Measurements from ENCODE around the gene GTF3C5.
A peak's percentile ranks its signal among the peaks of the same experiment; 100 is the strongest.

GTF3C5 gene

DNA sequence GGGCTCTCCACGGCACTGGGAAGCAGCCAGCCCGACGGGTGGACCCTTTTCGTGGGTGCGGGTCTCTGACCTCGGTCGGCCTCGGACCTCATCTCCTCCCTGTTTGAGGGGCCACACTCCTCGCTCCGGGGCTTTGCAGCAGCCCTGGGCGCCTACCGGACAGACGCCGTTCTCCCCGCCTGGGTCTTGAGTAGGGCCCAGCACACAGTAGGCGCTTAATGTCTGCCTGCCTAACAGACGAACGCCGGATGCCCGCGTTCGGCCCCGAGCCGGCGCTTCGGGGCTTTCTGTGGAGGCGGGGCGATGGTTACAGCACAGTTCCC lies 842 bp upstream of the GTF3C5 start:
- TF ChIP-seq, protein P1, sequence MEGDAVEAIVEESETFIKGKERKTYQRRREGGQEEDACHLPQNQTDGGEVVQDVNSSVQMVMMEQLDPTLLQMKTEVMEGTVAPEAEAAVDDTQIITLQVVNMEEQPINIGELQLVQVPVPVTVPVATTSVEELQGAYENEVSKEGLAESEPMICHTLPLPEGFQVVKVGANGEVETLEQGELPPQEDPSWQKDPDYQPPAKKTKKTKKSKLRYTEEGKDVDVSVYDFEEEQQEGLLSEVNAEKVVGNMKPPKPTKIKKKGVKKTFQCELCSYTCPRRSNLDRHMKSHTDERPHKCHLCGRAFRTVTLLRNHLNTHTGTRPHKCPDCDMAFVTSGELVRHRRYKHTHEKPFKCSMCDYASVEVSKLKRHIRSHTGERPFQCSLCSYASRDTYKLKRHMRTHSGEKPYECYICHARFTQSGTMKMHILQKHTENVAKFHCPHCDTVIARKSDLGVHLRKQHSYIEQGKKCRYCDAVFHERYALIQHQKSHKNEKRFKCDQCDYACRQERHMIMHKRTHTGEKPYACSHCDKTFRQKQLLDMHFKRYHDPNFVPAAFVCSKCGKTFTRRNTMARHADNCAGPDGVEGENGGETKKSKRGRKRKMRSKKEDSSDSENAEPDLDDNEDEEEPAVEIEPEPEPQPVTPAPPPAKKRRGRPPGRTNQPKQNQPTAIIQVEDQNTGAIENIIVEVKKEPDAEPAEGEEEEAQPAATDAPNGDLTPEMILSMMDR (IDR thresholded peaks at IDR 0.05; ENCODE audit: low read depth, low read length, missing control alignments): no peak
- no peak for DNase-seq (ENCODE audit: low read depth)
- peak overlapping the region; percentile 55 for H3K4me3 ChIP-seq (ENCODE audit: low read depth, low read length)
- in situ Hi-C loops (cut with HindIII; ENCODE audit: low sequenced_read_pairs): no loop called here

DNA sequence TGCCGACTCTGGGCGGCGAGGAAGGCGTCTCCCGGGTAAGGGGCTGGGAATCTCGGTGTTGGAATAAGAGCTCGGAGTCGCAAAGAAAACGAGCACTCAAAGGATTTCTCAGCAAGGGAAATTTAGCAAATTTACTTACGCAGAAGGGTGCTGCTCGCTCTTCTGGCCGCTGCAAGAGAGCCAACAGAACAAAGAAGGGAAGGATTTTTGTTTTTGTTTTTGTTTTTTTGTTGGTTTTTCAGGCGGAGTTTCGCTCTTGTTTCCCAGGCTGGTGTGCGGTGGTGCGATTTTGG lies 279 bp downstream of the GTF3C5 start:
- DNase-seq (ENCODE audit: low read depth): no peak
- H3K4me3 ChIP-seq (ENCODE audit: low read depth, low read length): peak overlapping the region; percentile 55
- in situ Hi-C loops (cut with HindIII; ENCODE audit: low sequenced_read_pairs): no loop called here

DNA sequence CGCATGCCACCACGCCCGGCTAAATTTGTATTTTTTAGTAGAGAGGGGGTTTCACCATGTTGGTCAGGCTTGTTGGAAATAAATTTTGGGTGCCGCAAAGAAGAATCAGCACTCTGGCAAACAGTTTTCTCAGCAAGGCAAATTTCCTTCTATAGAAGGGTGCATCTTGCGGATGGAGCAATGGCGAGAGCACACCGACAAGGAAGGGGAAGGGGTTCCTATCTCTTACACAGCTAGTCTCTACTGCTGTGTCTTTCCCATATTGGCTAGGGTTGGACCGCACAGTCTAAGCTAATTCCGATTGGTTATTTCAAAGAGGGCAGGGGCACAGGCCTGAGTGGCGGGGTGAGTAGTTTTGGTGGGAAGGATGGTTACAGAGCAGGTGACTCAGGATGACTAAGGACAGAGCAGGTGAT lies 707 bp downstream of the GTF3C5 start:
- no peak for DNase-seq (ENCODE audit: low read depth)
- peak overlapping the region; percentile 55 for H3K4me3 ChIP-seq (ENCODE audit: low read depth, low read length)
- TF ChIP-seq, protein P1 (IDR thresholded peaks at IDR 0.05; ENCODE audit: low read depth, low read length, missing control alignments): no peak
- in situ Hi-C loops (cut with HindIII; ENCODE audit: low sequenced_read_pairs): no loop called here

More for the DNA sequence above, 279 bp downstream of the GTF3C5 start:
- TF ChIP-seq, protein P1 (IDR thresholded peaks at IDR 0.05; ENCODE audit: low read depth, low read length, missing control alignments): no peak

DNA sequence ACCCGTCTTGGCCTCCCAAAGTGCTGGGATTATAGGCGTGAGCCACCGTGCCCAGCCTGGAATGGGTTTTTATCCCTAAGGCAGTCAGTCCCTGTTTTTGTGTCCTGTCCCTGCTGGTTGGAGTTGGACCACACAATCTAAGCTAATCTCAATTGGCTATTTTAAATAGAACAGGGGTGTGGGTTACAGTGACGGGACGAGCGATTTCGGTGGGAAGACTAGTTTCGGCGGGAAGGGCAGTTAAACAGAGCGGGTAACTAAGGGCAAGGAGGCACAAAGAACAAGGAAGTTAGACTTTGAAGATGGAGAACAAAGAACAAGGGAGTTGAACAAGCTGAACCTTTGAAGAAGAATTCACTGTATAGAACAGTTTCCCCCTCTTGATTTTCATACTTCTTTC lies 1.4 kb downstream of the GTF3C5 start:
- H3K4me3 ChIP-seq (ENCODE audit: low read depth, low read length): no peak overlapping the region
- no peak for DNase-seq (ENCODE audit: low read depth)
- in situ Hi-C loops (cut with HindIII; ENCODE audit: low sequenced_read_pairs): no loop called here
- TF ChIP-seq, protein P1 (IDR thresholded peaks at IDR 0.05; ENCODE audit: low read depth, low read length, missing control alignments): no peak

DNA sequence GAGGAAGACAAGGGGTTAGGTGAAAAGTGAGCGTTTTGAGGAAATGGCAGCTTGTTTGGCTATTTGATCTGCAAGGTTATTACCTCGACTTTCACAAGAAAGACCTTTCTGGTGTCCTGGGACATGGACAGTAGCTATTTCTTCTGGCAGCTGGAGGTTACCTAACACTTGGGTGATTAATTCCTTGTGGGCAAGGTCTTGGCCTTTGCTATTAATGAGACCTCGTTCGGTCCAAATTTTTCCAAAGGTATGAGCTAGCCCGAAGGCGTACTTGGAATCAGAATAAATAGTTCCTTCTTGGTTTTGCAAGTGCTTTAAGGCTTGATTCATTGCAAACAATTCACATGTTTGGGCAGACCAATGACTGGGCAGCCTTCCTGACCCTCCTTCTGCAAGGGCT lies 4.9 kb downstream of the GTF3C5 start:
- H3K4me3 ChIP-seq (ENCODE audit: low read depth, low read length): no peak overlapping the region
- DNase-seq (ENCODE audit: low read depth): no peak
- TF ChIP-seq, protein P1 (IDR thresholded peaks at IDR 0.05; ENCODE audit: low read depth, low read length, missing control alignments): no peak
- in situ Hi-C loops (cut with HindIII; ENCODE audit: low sequenced_read_pairs): no loop called here

DNA sequence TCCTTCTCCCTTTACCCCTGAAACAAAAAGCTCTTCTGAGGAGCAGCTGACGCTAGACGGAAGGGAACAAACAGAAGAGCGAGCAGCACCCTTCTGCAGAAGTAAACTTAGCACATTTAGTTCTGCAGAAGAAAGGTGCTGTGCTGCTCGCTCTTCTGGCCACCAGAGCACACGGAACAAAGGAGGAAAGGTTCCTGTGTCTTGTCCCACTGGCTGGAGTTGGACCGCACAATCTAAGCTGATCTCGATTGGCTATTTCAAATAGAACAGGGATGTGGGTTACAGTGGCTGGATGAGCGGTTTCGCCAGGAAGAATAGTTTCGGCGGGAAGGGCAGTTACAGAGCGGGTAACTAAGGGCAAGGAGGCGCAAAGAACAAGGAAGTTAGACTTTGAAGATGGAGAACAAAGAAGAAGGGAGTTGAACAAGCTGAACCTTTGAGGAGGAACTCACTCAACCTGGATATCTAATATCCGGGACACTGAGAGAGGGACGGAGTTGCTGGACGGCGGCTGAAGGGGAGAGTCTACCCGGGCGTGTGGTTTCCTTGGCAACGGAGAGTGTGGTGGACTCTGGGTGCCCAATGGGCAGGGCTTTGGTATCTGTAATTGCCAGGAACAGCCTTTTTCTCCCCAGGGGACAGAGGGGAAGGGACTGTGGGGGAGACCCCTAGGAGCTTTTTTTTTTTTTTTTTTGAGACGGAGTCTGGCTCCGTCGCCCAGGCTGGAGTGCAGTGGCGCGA lies 7.1 kb downstream of the GTF3C5 start:
- in situ Hi-C loops (cut with HindIII; ENCODE audit: low sequenced_read_pairs): no loop called here
- TF ChIP-seq, protein P1 (IDR thresholded peaks at IDR 0.05; ENCODE audit: low read depth, low read length, missing control alignments): no peak
- no peak for DNase-seq (ENCODE audit: low read depth)
- no peak overlapping the region for H3K4me3 ChIP-seq (ENCODE audit: low read depth, low read length)

Measured in astrocyte of the cerebellum (primary cell).